HG03575 (cell line): Measurements from ENCODE around the gene PLOD2.

Experiments
- ATAC-seq: cut with Tn5 transposase; IDR thresholded peaks from one replicate; pipeline ENCODE4 v1.9.1; 2021; ENCODE audit not compliant: unreplicated experiment, insufficient number of reproducible peaks, low FRiP score; ENCODE audit errors: extremely low read depth

PLOD2 gene

GRCh38 chr3:146160964-146161662 is at the start of gene PLOD2:
Gene PLOD2, minus strand, starts transcription at chr3:146161184. Its CDS starts 195 bp downstream, at chr3:146160989.
- no peak for ATAC-seq

- ATAC-seq = no peak
Observed at GRCh38 chr3:146209371-146209770, 48.4 kb upstream of the PLOD2 start.

GRCh38 chr3:146203776-146204175 is 42.8 kb upstream of the PLOD2 start:
- ATAC-seq = no peak

GRCh38 chr3:146200461-146201220 is 39.7 kb upstream of the PLOD2 start:
- ATAC-seq = no peak

GRCh38 chr3:146199762-146200161 is 38.8 kb upstream of the PLOD2 start:
- ATAC-seq = no peak

- ATAC-seq = no peak
Observed at GRCh38 chr3:146196789-146197188, 35.8 kb upstream of the PLOD2 start.

- ATAC-seq = no peak
Observed at GRCh38 chr3:146195605-146196004, 34.6 kb upstream of the PLOD2 start.

- ATAC-seq = no peak
Observed at GRCh38 chr3:146195030-146195429, 34.0 kb upstream of the PLOD2 start.

GRCh38 chr3:146191051-146191450 is 30.1 kb upstream of the PLOD2 start:
- ATAC-seq = no peak

- ATAC-seq = peak; percentile 93
Observed at GRCh38 chr3:146189519-146190173, 28.7 kb upstream of the PLOD2 start.

- no peak for ATAC-seq
Observed at GRCh38 chr3:146187334-146187950, 26.5 kb upstream of the PLOD2 start.

GRCh38 chr3:146184241-146185015 is 23.4 kb upstream of the PLOD2 start:
- no peak for ATAC-seq

GRCh38 chr3:146181216-146181615 is 20.2 kb upstream of the PLOD2 start:
- no peak for ATAC-seq

- ATAC-seq = no peak
Observed at GRCh38 chr3:146180376-146180775, 19.4 kb upstream of the PLOD2 start.

- ATAC-seq = no peak
Observed at GRCh38 chr3:146178006-146178689, 17.2 kb upstream of the PLOD2 start.

GRCh38 chr3:146177519-146177918 is 16.5 kb upstream of the PLOD2 start:
- ATAC-seq = no peak

GRCh38 chr3:146177072-146177471 is 16.1 kb upstream of the PLOD2 start:
- no peak for ATAC-seq

GRCh38 chr3:146172586-146172985 is 11.6 kb upstream of the PLOD2 start:
- no peak for ATAC-seq
